Body of pancreas (tissue), 4 donors: ENCODE results near the gene ESPNL.

ENCODE experiments used
- POLR2A ChIP-seq, 3 donors: fragments of 450-650 bp; IDR thresholded peaks; one replicate each; pipeline ENCODE4 v1.6.1; 2016; ENCODE audit warnings: antibody characterized with exemption in 3 of 3, mild to moderate bottlenecking in 2 of 3
- TF ChIP-seq, protein P1 (sequence below), 7 experiments: fragments of 450-650 bp in 4 of 7; fragments of 200-600 bp in 3 of 7; sonication (generic) in 3 of 7; IDR thresholded peaks; one replicate each; pipeline ENCODE4 v1.5.1; 2016 to 2019; ENCODE audit warnings: antibody characterized with exemption in 7 of 7

DNA sequence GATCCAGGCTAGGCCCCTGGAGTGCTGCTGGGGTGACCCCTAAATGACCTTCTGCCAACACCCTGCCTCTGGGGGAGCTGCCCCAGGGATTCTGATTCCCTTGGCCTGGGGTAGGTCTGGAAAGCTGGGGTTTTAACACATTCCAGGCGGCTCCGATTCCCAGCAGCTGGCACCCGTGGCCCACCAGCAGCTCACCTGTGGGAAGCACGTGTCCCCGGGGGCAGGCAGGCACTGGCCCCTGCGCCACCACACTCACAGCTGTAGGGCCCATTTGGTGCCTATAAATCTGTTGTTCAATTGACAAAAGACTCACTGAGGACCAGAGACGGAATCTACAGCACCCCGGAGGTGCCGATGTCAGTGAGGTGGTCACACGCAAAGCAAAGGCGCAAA lies 34.2 kb downstream of the ESPNL start:
- TF ChIP-seq, protein P1, sequence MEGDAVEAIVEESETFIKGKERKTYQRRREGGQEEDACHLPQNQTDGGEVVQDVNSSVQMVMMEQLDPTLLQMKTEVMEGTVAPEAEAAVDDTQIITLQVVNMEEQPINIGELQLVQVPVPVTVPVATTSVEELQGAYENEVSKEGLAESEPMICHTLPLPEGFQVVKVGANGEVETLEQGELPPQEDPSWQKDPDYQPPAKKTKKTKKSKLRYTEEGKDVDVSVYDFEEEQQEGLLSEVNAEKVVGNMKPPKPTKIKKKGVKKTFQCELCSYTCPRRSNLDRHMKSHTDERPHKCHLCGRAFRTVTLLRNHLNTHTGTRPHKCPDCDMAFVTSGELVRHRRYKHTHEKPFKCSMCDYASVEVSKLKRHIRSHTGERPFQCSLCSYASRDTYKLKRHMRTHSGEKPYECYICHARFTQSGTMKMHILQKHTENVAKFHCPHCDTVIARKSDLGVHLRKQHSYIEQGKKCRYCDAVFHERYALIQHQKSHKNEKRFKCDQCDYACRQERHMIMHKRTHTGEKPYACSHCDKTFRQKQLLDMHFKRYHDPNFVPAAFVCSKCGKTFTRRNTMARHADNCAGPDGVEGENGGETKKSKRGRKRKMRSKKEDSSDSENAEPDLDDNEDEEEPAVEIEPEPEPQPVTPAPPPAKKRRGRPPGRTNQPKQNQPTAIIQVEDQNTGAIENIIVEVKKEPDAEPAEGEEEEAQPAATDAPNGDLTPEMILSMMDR (IDR thresholded peaks at IDR 0.05), result no peak
- no peak for TF ChIP-seq POLR2A (IDR thresholded peaks at IDR 0.05)
